ENCODE measurements around the gene ARMH2. TPM values are rescaled to one million over a fixed set of nuclear protein-coding genes. Genes with fewer than 3 reads are reported as not detected.

ARMH2 gene
- total and polyA plus RNA-seq, 2 donors (not counting 1 experiment from before 2014, with no cell fraction given), result 0.43 to 5.0 TPM

DNA sequence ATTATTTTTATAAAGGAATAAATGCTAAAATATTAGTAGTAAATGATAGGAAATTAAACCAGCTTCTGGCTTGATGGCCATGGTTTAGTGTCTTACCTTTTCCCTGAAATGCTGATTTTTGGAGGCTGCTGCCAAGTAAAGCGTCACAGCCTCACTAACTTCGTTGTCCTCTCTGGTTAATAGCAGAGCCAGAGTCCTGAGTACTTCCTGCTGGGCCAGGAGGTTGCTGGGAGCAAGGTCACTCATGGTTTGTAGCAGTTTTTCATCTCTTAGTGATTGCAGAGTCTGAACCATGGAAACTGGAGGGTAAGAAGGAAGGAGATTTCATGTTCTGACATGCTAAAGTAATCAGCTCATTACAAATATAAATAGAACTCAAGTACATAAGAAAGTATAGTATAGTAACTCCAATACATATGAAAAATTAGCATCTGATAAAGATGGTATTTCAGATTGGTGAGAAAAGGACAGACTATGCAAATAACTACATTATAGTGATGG, 26.5 kb upstream of the ARMH2 start:
- Mint-ChIP-seq H3K27me3 (no peaks in the 10 kb centered on the region), H3K4me3 (no peak overlapping the region), H3K27ac (peak overlapping the region; percentile 50), H3K4me1 (peaks cover 2% of the 10 kb centered on the region), H3K9me3 (ENCODE audit: insufficient read depth) (no peaks in the 10 kb centered on the region)
- Histone ChIP-seq H3K9ac (ENCODE audit: low read length) (no peak overlapping the region), H3K4me1 (ENCODE audit: control insufficient read depth in 2 of 2, insufficient read depth in 2 of 2, low read length in 2 of 2) (no peaks in the 10 kb centered on the region), H3K27me3 (replicated peaks in 1 of 4; ENCODE audit: control extremely low read depth in 1 of 4, control insufficient read depth in 3 of 4, insufficient read depth in 4 of 4, low read length in 3 of 4) (no peaks in the 10 kb centered on the region), H2AFZ (ENCODE audit: insufficient read depth, low read depth, low read length, poor library complexity, severe bottlenecking) (no peak overlapping the region), H3K4me3 (ENCODE audit: control extremely low read depth in 1 of 5, extremely low read depth in 1 of 5, insufficient read depth in 1 of 5, low read depth in 2 of 5, low read length in 4 of 5) (no peak overlapping the region), H3K36me3 (replicated peaks in 1 of 2; ENCODE audit: control extremely low read depth in 1 of 2, control insufficient read depth in 1 of 2, extremely low read depth in 1 of 2, insufficient read depth in 2 of 2, low read length in 1 of 2) (peaks cover 10 to 97% of the 10 kb centered on the region in 2 experiments), H4K20me1 (ENCODE audit: control insufficient read depth, insufficient read depth, low read length, poor library complexity, severe bottlenecking) (peaks cover 80% of the 10 kb centered on the region), H3K4me2 (replicated peaks; ENCODE audit: low read depth, low read length, poor library complexity, severe bottlenecking) (no peak overlapping the region), H3K79me2 (ENCODE audit: control insufficient read depth, insufficient read depth, low read length) (peaks cover 16% of the 10 kb centered on the region), H3K9me3 (ENCODE audit: control extremely low read depth in 1 of 3, control insufficient read depth in 2 of 3, insufficient read depth in 1 of 3, low read length in 2 of 3) (no peaks in the 10 kb centered on the region), H3K27ac (ENCODE audit: low read length in 2 of 2) (peak overlapping the region in 1 of 2 donors; percentile 52)
- 94% methylated on average over 2 of the region's 2 CpGs for WGBS (ENCODE audit: insufficient coverage)
- TF ChIP-seq, protein P1, sequence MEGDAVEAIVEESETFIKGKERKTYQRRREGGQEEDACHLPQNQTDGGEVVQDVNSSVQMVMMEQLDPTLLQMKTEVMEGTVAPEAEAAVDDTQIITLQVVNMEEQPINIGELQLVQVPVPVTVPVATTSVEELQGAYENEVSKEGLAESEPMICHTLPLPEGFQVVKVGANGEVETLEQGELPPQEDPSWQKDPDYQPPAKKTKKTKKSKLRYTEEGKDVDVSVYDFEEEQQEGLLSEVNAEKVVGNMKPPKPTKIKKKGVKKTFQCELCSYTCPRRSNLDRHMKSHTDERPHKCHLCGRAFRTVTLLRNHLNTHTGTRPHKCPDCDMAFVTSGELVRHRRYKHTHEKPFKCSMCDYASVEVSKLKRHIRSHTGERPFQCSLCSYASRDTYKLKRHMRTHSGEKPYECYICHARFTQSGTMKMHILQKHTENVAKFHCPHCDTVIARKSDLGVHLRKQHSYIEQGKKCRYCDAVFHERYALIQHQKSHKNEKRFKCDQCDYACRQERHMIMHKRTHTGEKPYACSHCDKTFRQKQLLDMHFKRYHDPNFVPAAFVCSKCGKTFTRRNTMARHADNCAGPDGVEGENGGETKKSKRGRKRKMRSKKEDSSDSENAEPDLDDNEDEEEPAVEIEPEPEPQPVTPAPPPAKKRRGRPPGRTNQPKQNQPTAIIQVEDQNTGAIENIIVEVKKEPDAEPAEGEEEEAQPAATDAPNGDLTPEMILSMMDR (IDR thresholded peaks at IDR 0.05), result no peak
- no peak for TF ChIP-seq EZH2 (IDR thresholded peaks at IDR 0.05; ENCODE audit: borderline replicate concordance, insufficient read depth, low read depth, low read length, poor library complexity, severe bottlenecking)
- ChIA-PET CTCF (no interaction called here), POLR2A (no interaction called here)
- DNase-seq, result no peak
- no peak for ATAC-seq (ENCODE audit: low read depth)
- intact Hi-C loops (cut with micrococcal nuclease), result no loop called here

DNA sequence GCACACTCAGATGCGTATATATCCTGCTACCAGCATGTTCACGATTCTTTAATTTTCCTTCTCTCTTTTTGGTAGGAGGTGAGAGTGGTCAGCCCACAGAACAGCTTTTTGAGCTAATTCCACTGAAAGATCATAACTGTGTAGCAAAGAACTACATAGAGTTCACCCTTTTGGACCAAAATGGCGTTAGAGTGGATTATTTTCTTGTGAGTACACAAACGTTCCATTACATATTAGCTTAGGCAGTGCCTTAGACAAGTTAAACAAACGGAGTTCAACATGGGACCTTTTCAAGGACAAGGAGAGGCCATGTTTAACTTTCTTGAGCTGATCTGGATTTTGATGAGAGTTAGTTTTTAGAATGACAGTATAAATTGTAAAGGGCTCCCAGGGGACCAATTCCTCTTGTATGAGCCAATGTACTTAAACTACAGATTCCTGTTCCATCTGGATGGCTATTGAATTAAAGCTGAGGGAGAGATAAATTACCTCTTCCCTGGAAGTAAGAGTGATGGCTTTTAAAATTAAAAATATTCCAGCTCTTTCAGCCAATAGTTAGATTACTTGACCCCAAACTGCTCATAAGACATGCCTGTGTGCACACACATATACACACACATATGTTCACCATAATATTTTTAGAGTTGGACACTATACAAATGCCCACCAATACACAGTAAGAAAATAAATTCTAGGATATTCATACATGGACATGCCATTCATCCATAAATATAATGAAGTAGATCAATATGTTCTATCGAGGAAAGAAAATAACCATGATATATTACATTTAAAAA, 25.6 kb upstream of the ARMH2 start:
- ChIA-PET CTCF (interaction anchor here (1.3 kb wide), 1 partner anchor 16 kb away, joined by 3 read pairs; no protein-coding TSS in a partner anchor), POLR2A (no interaction called here)
- WGBS (ENCODE audit: insufficient coverage), result 100% methylated on average over 1 of the region's 6 CpGs
- TF ChIP-seq, protein P1 (IDR thresholded peaks at IDR 0.05), result no peak
- no peak for TF ChIP-seq EZH2 (IDR thresholded peaks at IDR 0.05; ENCODE audit: borderline replicate concordance, insufficient read depth, low read depth, low read length, poor library complexity, severe bottlenecking)
- no peak overlapping the region for H3K4me3 ChIP-seq (ENCODE audit: control extremely low read depth in 1 of 5, extremely low read depth in 1 of 5, insufficient read depth in 1 of 5, low read depth in 2 of 5, low read length in 4 of 5)
- H3K27ac ChIP-seq (ENCODE audit: low read length in 2 of 2), result peak overlapping the region in 1 of 2 donors; percentile 52
- H3K36me3 ChIP-seq (replicated peaks in 1 of 2; ENCODE audit: control extremely low read depth in 1 of 2, control insufficient read depth in 1 of 2, extremely low read depth in 1 of 2, insufficient read depth in 2 of 2, low read length in 1 of 2), result peaks cover 10 to 97% of the 10 kb centered on the region in 2 experiments
- H3K9ac ChIP-seq (ENCODE audit: low read length), result no peak overlapping the region
- H3K4me1 ChIP-seq (ENCODE audit: control insufficient read depth in 2 of 2, insufficient read depth in 2 of 2, low read length in 2 of 2), result no peaks in the 10 kb centered on the region
- Mint-ChIP-seq H3K4me3 (no peak overlapping the region), H3K9me3 (ENCODE audit: insufficient read depth) (no peaks in the 10 kb centered on the region), H3K27ac (peak overlapping the region; percentile 13), H3K4me1 (peaks cover 2% of the 10 kb centered on the region), H3K27me3 (no peaks in the 10 kb centered on the region)
- DNase-seq (no peak), ATAC-seq (ENCODE audit: low read depth) (no peak)
- no peak overlapping the region for H3K4me2 ChIP-seq (replicated peaks; ENCODE audit: low read depth, low read length, poor library complexity, severe bottlenecking)
- H3K9me3 ChIP-seq (ENCODE audit: control extremely low read depth in 1 of 3, control insufficient read depth in 2 of 3, insufficient read depth in 1 of 3, low read length in 2 of 3), result no peaks in the 10 kb centered on the region
- H2AFZ ChIP-seq (ENCODE audit: insufficient read depth, low read depth, low read length, poor library complexity, severe bottlenecking), result no peak overlapping the region
- H3K27me3 ChIP-seq (replicated peaks in 1 of 4; ENCODE audit: control extremely low read depth in 1 of 4, control insufficient read depth in 3 of 4, insufficient read depth in 4 of 4, low read length in 3 of 4), result no peaks in the 10 kb centered on the region
- intact Hi-C loops (cut with micrococcal nuclease), result no loop called here
- H4K20me1 ChIP-seq (ENCODE audit: control insufficient read depth, insufficient read depth, low read length, poor library complexity, severe bottlenecking), result peaks cover 74% of the 10 kb centered on the region
- peaks cover 16% of the 10 kb centered on the region for H3K79me2 ChIP-seq (ENCODE audit: control insufficient read depth, insufficient read depth, low read length)
